OCI-LY1 (cell line): Measurements from ENCODE around the gene MOSMO.
A peak's percentile ranks its signal among the peaks of the same experiment; 100 is the strongest.

ENCODE experiments used
- H2AFZ ChIP-seq: fragments of 200-600 bp; sonication (generic), shearing (Covaris generic); 2 replicates; pipeline ENCODE4 v1.6.0; 2014; ENCODE audit warnings: antibody characterized with exemption, mild to moderate bottlenecking, low read length
- H3F3A ChIP-seq: fragments of 200-600 bp; sonication (generic), shearing (Covaris generic); 2 replicates; pipeline ENCODE4 v1.6.0; 2014; ENCODE audit warnings: mild to moderate bottlenecking, antibody characterized with exemption, low read length, moderate library complexity; ENCODE audit not compliant: insufficient read depth
- H3K27ac ChIP-seq: fragments of 200-600 bp; sonication (generic); 2 replicates; pipeline ENCODE4 v1.5.1; 2014; ENCODE audit warnings: low read length, mixed run types, mild to moderate bottlenecking, low read depth; ENCODE audit not compliant: poor library complexity, severe bottlenecking
- H3K27me3 ChIP-seq: fragments of 200-600 bp; sonication (generic); 2 replicates; pipeline ENCODE4 v1.6.0; 2014; ENCODE audit warnings: antibody characterized with exemption, mild to moderate bottlenecking, low read length, moderate library complexity; ENCODE audit not compliant: insufficient read depth
- H3K36me3 ChIP-seq: fragments of 200-600 bp; sonication (generic); 2 replicates; pipeline ENCODE4 v1.6.1; 2014; ENCODE audit warnings: mild to moderate bottlenecking, antibody characterized with exemption, low read length, moderate library complexity, mixed read lengths; ENCODE audit not compliant: insufficient read depth
- H3K4me1 ChIP-seq: fragments of 200-600 bp; sonication (generic); 2 replicates; pipeline ENCODE4 v1.5.1; 2014; ENCODE audit warnings: mild to moderate bottlenecking, low read length, moderate library complexity; ENCODE audit not compliant: insufficient read depth, severe bottlenecking
- H3K4me2 ChIP-seq: fragments of 200-600 bp; sonication (generic), shearing (Covaris generic); 2 replicates; pipeline ENCODE4 v1.6.1; 2014; ENCODE audit warnings: low read length
- H3K4me3 ChIP-seq: fragments of 200-600 bp; sonication (generic); 2 replicates; pipeline ENCODE4 v1.5.1; 2014; ENCODE audit warnings: low read length, low read depth, mild to moderate bottlenecking, mixed read lengths; ENCODE audit not compliant: poor library complexity, severe bottlenecking
- H3K79me2 ChIP-seq: fragments of 200-600 bp; shearing (Covaris generic); 2 replicates; pipeline ENCODE4 v1.6.1; 2016; ENCODE audit warnings: mixed run types, low read length, mixed read lengths; ENCODE audit not compliant: insufficient read depth
- H3K9ac ChIP-seq: fragments of 200-600 bp; sonication (generic), shearing (Covaris generic); 2 replicates; pipeline ENCODE4 v1.6.1; 2014; ENCODE audit warnings: mild to moderate bottlenecking, low read length, mixed read lengths
- H3K9me2 ChIP-seq: fragments of 200-600 bp; sonication (generic), shearing (Covaris generic); 2 replicates; pipeline ENCODE4 v1.6.1; 2014; ENCODE audit warnings: low read depth, mild to moderate bottlenecking, low read length, mixed read lengths
- H3K9me3 ChIP-seq: fragments of 200-600 bp; shearing (Covaris generic); 2 replicates; pipeline ENCODE4 v1.6.1; 2014; ENCODE audit warnings: low read length, mixed read lengths
- H4K20me1 ChIP-seq: fragments of 200-600 bp; sonication (generic), shearing (Covaris generic); 2 replicates; pipeline ENCODE4 v1.6.0; 2016; ENCODE audit warnings: mild to moderate bottlenecking, low read length; ENCODE audit not compliant: insufficient read depth
- CTCF ChIP-seq: fragments of 200-600 bp; sonication (generic), shearing (Covaris generic); IDR thresholded peaks from 2 replicates; pipeline ENCODE4 v1.5.1; 2017; ENCODE audit warnings: mild to moderate bottlenecking, antibody characterized with exemption, low read length, moderate library complexity, mixed read lengths
- EZH2 ChIP-seq: fragments of 200-600 bp; sonication (generic), shearing (Covaris generic); IDR thresholded peaks from 2 replicates; pipeline ENCODE4 v1.8.0; 2017; ENCODE audit warnings: borderline replicate concordance, mixed run types, mild to moderate bottlenecking, antibody characterized with exemption, low read length, moderate library complexity, mixed read lengths

The MOSMO gene

GRCh38 chr16:22030087-22030812 is 22.3 kb downstream of the MOSMO start:
- H3K4me3 ChIP-seq, result no peak overlapping the region
- H3K27ac ChIP-seq, result no peak overlapping the region
- H3K9ac ChIP-seq, result no peak overlapping the region
- H4K20me1 ChIP-seq, result no peaks in the 10 kb centered on the region
- TF ChIP-seq EZH2 (no peak), CTCF (no peak)
- H3K4me2 ChIP-seq, result no peak overlapping the region
- peaks cover 22% of the 10 kb centered on the region for H3K4me1 ChIP-seq
- no peaks in the 10 kb centered on the region for H3K9me2 ChIP-seq
- H3K79me2 ChIP-seq, result no peaks in the 10 kb centered on the region
- H2AFZ ChIP-seq, result no peak overlapping the region
- H3F3A ChIP-seq, result no peaks in the 10 kb centered on the region
- peaks cover 12% of the 10 kb centered on the region for H3K36me3 ChIP-seq
- H3K27me3 ChIP-seq, result no peaks in the 10 kb centered on the region
- H3K9me3 ChIP-seq, result no peaks in the 10 kb centered on the region; the same call in 1 of the 2 replicates

GRCh38 chr16:22031483-22032083 is 23.7 kb downstream of the MOSMO start:
- Histone ChIP-seq H3K27ac (no peak overlapping the region), H2AFZ (no peak overlapping the region), H3K4me2 (no peak overlapping the region), H3F3A (no peaks in the 10 kb centered on the region), H3K9me3 (no peaks in the 10 kb centered on the region; the same call in 1 of the 2 replicates), H3K4me3 (no peak overlapping the region), H4K20me1 (no peaks in the 10 kb centered on the region), H3K27me3 (no peaks in the 10 kb centered on the region), H3K9ac (no peak overlapping the region), H3K4me1 (peaks cover 21% of the 10 kb centered on the region), H3K36me3 (peaks cover 12% of the 10 kb centered on the region), H3K9me2 (no peaks in the 10 kb centered on the region), H3K79me2 (no peaks in the 10 kb centered on the region)
- TF ChIP-seq CTCF (no peak), EZH2 (no peak)

- H3K79me2 ChIP-seq, result no peaks in the 10 kb centered on the region
- no peak overlapping the region for H3K4me2 ChIP-seq
- H3K27ac ChIP-seq, result peak overlapping the region; percentile 35
Measured at GRCh38 chr16:22034503-22034902, 26.6 kb downstream of the MOSMO start.

More at GRCh38 chr16:22034503-22034902, 26.6 kb downstream of the MOSMO start:
- no peaks in the 10 kb centered on the region for H3K27me3 ChIP-seq
- no peaks in the 10 kb centered on the region for H4K20me1 ChIP-seq
- H3K4me3 ChIP-seq, result no peak overlapping the region
- TF ChIP-seq EZH2 (no peak), CTCF (no peak)
- peaks cover 12% of the 10 kb centered on the region for H3K36me3 ChIP-seq
- H3K9me2 ChIP-seq, result no peaks in the 10 kb centered on the region
- no peak overlapping the region for H2AFZ ChIP-seq
- no peaks in the 10 kb centered on the region; the same call in 1 of the 2 replicates for H3K9me3 ChIP-seq
- no peaks in the 10 kb centered on the region for H3F3A ChIP-seq
- peaks cover 6% of the 10 kb centered on the region for H3K4me1 ChIP-seq
- H3K9ac ChIP-seq, result no peak overlapping the region
